H1 (cell line): Measurements from ENCODE around the gene RNF5.

Experiments
- CEBPB ChIP-seq: IDR thresholded peaks from 2 replicates; pipeline ENCODE4 v1.6.1; 2012; ENCODE audit warnings: low read depth, low read length
- CTCF ChIP-seq, 3 experiments: IDR thresholded peaks; 1 replicate in 2 of 3; 2 replicates in 1 of 3; pipeline versions ENCODE4 v1.5.1 to v1.6.1; 2011; ENCODE audit warnings: low read length in 3 of 3, mild to moderate bottlenecking in 3 of 3, inconsistent platforms in 2 of 3, low read depth in 1 of 3, moderate library complexity in 1 of 3; ENCODE audit not compliant: insufficient read depth in 1 of 3; ENCODE audit errors: control extremely low read depth in 1 of 3
- POLR2A ChIP-seq, 2 experiments: IDR thresholded peaks; 1 replicate in 1 of 2; 2 replicates in 1 of 2; pipeline ENCODE4 v1.6.1; 2011; ENCODE audit warnings: low read depth in 2 of 2, low read length in 2 of 2, mild to moderate bottlenecking in 2 of 2; ENCODE audit errors: control extremely low read depth in 1 of 2
- POLR2AphosphoS5 ChIP-seq: IDR thresholded peaks from 2 replicates; pipeline ENCODE4 v1.6.1; 2011; ENCODE audit warnings: low read depth, low read length
- RFX5 ChIP-seq: IDR thresholded peaks from 2 replicates; pipeline ENCODE4 v1.6.1; 2011; ENCODE audit warnings: low read depth, low read length, improper control_type of control experiment, borderline replicate concordance
- SAP30 ChIP-seq: fragments of 300-600 bp; sonication (generic); IDR thresholded peaks from 2 replicates; pipeline ENCODE4 v1.7.1; 2012; ENCODE audit warnings: low read length, moderate library complexity, mild to moderate bottlenecking, inconsistent platforms; ENCODE audit not compliant: insufficient read depth, insufficient replicate concordance
- TF ChIP-seq, protein P1 (sequence below): IDR thresholded peaks from 2 replicates; pipeline ENCODE4 v1.6.1; 2012; ENCODE audit warnings: inconsistent platforms
- TF ChIP-seq, protein P2 (sequence below): IDR thresholded peaks from 2 replicates; pipeline ENCODE4 v1.6.1; 2011; ENCODE audit warnings: low read length, improper control_type of control experiment
- TF ChIP-seq, protein P3 (sequence below): IDR thresholded peaks from 2 replicates; pipeline ENCODE4 v1.6.1; 2011; ENCODE audit warnings: low read depth, mild to moderate bottlenecking, low read length; ENCODE audit not compliant: insufficient read depth

DNA sequence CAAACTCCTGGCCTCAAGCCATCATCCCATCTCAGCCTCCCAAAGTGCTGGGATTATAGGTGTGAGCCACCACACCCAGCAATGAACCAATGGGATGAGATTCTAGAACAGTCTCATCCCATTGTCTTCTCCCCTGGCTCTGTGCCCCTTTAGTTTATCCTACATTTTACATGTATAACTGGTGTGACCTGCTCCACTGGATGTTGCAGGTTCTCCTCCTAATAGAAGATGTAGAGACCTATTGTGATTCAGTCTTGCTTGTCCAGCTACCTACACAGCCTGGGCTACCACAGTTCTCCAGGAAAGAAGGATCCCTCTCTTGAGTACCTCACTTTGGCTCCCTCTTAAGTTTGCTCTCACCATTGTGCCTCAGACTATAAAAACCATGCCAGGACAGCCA lies 46.1 kb upstream of the RNF5 start:
- TF ChIP-seq RFX5 (no peak), CEBPB (no peak), CTCF (IDR thresholded peaks at IDR 0.05; ENCODE audit: control extremely low read depth in 1 of 3, insufficient read depth in 1 of 3, low read depth in 1 of 3, low read length in 3 of 3) (no peak), POLR2AphosphoS5 (no peak), POLR2A (IDR thresholded peaks at IDR 0.05; ENCODE audit: control extremely low read depth in 1 of 2, low read depth in 2 of 2, low read length in 2 of 2) (no peak), SAP30 (no peak)
- TF ChIP-seq, protein P1, sequence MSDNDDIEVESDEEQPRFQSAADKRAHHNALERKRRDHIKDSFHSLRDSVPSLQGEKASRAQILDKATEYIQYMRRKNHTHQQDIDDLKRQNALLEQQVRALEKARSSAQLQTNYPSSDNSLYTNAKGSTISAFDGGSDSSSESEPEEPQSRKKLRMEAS: no peak
- TF ChIP-seq, protein P2, sequence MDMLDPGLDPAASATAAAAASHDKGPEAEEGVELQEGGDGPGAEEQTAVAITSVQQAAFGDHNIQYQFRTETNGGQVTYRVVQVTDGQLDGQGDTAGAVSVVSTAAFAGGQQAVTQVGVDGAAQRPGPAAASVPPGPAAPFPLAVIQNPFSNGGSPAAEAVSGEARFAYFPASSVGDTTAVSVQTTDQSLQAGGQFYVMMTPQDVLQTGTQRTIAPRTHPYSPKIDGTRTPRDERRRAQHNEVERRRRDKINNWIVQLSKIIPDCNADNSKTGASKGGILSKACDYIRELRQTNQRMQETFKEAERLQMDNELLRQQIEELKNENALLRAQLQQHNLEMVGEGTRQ: no peak
- TF ChIP-seq, protein P3, sequence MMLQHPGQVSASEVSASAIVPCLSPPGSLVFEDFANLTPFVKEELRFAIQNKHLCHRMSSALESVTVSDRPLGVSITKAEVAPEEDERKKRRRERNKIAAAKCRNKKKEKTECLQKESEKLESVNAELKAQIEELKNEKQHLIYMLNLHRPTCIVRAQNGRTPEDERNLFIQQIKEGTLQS: no peak
